ENCODE measurements around the gene DAB2IP.

DNA sequence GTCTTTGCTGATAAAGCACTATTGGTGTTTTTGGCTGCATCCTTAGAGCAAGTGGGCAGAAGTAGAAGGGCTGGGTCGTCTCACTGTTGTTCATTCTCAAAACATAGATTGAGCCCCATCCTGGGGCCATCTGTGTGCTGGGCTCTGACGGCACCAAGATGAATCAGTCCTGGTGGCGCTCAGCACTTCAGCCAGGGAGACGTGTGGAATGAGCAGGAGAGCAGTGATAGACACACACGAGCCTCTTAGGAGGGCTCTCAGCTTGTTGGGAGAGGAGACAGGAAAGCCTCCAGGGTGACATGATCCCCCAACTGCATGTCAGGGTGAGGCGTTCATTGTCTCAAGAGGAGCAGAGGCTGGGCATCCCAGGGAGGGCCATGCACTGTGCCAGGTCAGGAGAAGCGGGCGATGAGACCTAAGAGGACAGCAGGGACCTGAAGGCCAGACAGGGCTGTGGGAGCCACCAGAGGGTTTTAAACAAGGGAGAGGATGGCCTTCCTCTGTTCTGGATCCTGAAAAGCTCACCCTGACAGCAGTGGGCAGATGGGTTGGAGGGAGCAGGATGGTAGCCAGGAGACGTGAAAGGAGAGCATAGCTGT, 115.8 kb downstream of the DAB2IP start:
- TF ChIP-seq, protein P1, sequence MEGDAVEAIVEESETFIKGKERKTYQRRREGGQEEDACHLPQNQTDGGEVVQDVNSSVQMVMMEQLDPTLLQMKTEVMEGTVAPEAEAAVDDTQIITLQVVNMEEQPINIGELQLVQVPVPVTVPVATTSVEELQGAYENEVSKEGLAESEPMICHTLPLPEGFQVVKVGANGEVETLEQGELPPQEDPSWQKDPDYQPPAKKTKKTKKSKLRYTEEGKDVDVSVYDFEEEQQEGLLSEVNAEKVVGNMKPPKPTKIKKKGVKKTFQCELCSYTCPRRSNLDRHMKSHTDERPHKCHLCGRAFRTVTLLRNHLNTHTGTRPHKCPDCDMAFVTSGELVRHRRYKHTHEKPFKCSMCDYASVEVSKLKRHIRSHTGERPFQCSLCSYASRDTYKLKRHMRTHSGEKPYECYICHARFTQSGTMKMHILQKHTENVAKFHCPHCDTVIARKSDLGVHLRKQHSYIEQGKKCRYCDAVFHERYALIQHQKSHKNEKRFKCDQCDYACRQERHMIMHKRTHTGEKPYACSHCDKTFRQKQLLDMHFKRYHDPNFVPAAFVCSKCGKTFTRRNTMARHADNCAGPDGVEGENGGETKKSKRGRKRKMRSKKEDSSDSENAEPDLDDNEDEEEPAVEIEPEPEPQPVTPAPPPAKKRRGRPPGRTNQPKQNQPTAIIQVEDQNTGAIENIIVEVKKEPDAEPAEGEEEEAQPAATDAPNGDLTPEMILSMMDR (IDR thresholded peaks at IDR 0.05): no peak
- no peak for TF ChIP-seq POLR2A (IDR thresholded peaks at IDR 0.05)
